Keratinocyte (primary cell): ENCODE measurements around the gene TDP2.

ENCODE experiments used
- CTCF ChIP-seq, 3 experiments: IDR thresholded peaks in 1 of 3; conservative IDR thresholded peaks in 1 of 3; optimal IDR thresholded peaks in 1 of 3; 2 replicates in 2 of 3; 3 replicates in 1 of 3; pipeline versions ENCODE3 to v1.5.1; 2011; ENCODE audit warnings: low read length in 3 of 3, mild to moderate bottlenecking in 3 of 3, moderate library complexity in 2 of 3, control low read depth in 1 of 3, inconsistent platforms in 1 of 3; ENCODE audit not compliant: insufficient read depth in 2 of 3; ENCODE audit errors: extremely low read depth in 1 of 3
- EZH2 ChIP-seq: IDR thresholded peaks from one replicate; pipeline ENCODE4 v1.6.1; 2012; ENCODE audit warnings: inconsistent platforms, mild to moderate bottlenecking, low read length, moderate library complexity

- TF ChIP-seq CTCF (optimal IDR thresholded peaks at IDR 0.05 in 1 of 3, IDR thresholded peaks at IDR 0.05 in 1 of 3, conservative IDR thresholded peaks at IDR 0.05 in 1 of 3; ENCODE audit: extremely low read depth in 1 of 3, insufficient read depth in 2 of 3, low read length in 3 of 3) (no peak), EZH2 (no peak)
Observed at GRCh38 chr6:24709014-24709711, 42.5 kb upstream of the TDP2 start.
